HPDE6-E6E7 (cell line): Measurements from ENCODE around the gene ZNF483.
"Not testable (repeated sequence)": the region's sequence is repeated elsewhere in the genome, so short reads cannot be mapped to it uniquely, and the experiment has no call there.

Experiments
- DNase-seq: peaks from one replicate; pipeline ENCODE4 v3.0.0; 2011; ENCODE audit warnings: missing footprints; ENCODE audit errors: extremely low spot score

The ZNF483 gene

GRCh38 chr9:111610149-111610548 is 85.2 kb downstream of the ZNF483 start:
- DNase-seq, result no peak

GRCh38 chr9:111610845-111611244 is 85.9 kb downstream of the ZNF483 start:
- no peak for DNase-seq

- DNase-seq, result no peak
These were observed 88.6 kb downstream of the ZNF483 start for GRCh38 chr9:111613436-111614040.

- DNase-seq, result no peak
These were observed 90.9 kb downstream of the ZNF483 start for GRCh38 chr9:111615928-111616327.

GRCh38 chr9:111617349-111617748 is 92.4 kb downstream of the ZNF483 start:
- not testable (repeated sequence) for DNase-seq

- DNase-seq, result no peak
These were observed 97.0 kb downstream of the ZNF483 start for GRCh38 chr9:111621895-111622480.

- no peak for DNase-seq
These were observed 97.6 kb downstream of the ZNF483 start for GRCh38 chr9:111622626-111623025.
